Right ventricle myocardium inferior (tissue), 1 donor: ENCODE results near the gene CPED1. TPM values are rescaled to one million over a fixed set of nuclear protein-coding genes. Genes with fewer than 3 reads are reported as not detected.

ENCODE experiments used
- ATAC-seq: fragments of 200-7000 bp; cut with Tn5 transposase; one replicate; pipeline ENCODE4 v1.9.1; 2020; ENCODE audit warnings: mild to moderate bottlenecking, moderate library complexity
- DNase-seq: peaks from one replicate; pipeline ENCODE4 v3.0.0; 2021; ENCODE audit errors: missing footprints
- intact Hi-C: fragments of 100-400 bp; cut with DNase I; formaldehyde crosslinking; loops from one replicate; pipeline ENCODE4 v1.11.0; 2022
- total RNA-seq: library from RNA; stranded (reverse); fragmentation: NEBNext Ultra II Directional; extraction: Animal tissue kit (Norgen Biotek cat#: 25700); gene quantifications from one replicate; pipeline ENCODE4 v1.2.1, GENCODE V29; 2021
- donor health status: DM: no; HTN: yes; CAD: no; lungs with severe emphysema.

Gene CPED1
- total RNA-seq, 1 donor from 2014 or later = 27.5 TPM

GRCh38 chr7:121329191-121330052 is 340.9 kb downstream of the CPED1 start:
- intact Hi-C loops = no loop called here
- ATAC-seq = no peak
- DNase-seq = no peak

DNA sequence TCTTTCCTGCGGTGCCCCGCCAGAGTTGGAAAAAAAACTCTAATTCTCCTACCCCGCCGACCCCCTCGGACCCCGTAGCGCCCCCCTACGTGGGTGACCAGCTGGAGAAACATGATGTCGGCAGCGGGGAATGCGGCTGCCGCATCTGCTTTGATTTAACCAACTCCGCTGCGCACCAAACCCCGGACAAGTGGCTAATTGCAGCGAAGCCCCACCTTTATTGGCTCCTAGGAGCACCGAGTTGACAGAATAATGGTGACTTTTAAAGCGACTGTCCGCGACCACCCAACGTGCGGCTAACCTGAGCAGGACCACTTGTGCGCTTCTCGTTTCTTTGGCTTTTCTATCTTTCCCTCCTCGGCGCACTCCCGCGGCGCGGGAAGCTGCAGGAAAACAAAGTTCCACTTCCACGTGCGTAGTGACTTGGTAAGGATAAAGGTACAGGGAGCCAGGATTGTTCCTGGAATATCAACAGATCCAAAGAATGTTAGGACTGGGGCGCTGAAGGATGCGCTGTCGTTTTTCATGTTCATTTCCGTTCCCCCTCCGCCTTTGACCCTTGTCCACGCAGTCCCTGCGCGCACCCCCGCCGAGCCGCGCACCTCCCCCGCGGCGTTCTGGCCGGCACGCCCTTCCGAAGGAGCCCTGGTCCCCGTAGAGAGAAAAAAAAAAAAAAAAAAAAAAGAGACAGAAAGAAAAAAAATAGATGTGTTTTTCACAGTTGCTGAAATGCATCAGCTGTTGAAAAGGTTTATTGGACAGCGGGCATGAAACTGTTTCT is 341.7 kb downstream of the CPED1 start:
- ATAC-seq (no peak), DNase-seq (no peak)
- intact Hi-C loops = no loop called here

DNA sequence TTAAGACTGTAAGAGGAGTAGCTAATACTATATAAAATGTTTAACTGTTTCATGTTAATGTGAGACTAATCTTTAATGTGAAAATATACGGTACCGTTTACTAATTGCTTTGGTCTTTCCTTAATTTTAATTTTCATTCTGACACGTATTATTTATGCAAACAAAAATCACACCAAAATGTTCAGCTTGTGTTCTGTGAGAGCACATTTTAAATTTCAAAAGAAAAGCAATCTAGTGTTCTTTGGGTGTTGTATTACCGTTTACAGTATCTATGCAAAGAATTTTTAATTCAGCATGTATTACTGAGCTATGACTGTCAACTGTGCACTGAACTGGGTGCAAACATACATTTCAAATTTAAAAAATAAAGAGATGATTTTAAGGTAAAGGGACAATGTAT is 342.5 kb downstream of the CPED1 start:
- DNase-seq (no peak), ATAC-seq (no peak)
- intact Hi-C loops = no loop called here

DNA sequence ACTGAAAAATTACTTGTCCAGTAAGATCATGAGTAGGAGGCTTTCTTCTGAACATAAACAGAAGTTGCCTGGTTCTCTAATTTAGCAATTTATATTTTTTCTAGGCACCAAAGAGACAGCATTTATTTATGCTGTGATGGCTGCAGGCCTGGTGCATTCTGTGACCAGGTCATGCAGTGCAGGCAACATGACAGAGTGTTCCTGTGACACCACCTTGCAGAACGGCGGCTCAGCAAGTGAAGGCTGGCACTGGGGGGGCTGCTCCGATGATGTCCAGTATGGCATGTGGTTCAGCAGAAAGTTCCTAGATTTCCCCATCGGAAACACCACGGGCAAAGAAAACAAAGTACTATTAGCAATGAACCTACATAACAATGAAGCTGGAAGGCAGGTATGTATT is 343.1 kb downstream of the CPED1 start:
- DNase-seq (no peak), ATAC-seq (no peak)
- intact Hi-C loops = no loop called here

DNA sequence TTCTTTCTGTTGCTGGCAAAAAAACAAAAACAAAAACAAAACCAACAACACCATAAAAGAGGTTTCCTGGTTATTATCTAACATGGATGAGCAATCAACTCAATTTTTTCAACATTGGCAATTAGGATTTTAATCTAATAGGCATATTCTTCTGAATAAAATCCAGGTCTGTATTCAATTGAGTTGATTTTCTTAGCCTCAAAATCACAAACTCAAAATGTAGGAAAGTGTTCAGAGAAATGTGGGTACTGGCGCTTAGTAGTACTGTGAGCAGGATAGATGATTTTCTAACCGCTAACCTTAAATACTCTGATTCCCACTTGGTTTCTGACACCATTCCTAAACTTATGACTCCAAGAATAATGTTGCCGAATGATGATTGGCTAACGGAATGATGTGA is 345.9 kb downstream of the CPED1 start:
- intact Hi-C loops = no loop called here
- ATAC-seq = no peak

GRCh38 chr7:121334875-121335648 is 346.6 kb downstream of the CPED1 start:
- ATAC-seq (no peak), DNase-seq (no peak)
- intact Hi-C loops = no loop called here

More for the DNA sequence above, 345.9 kb downstream of the CPED1 start:
- no peak for DNase-seq

GRCh38 chr7:121336579-121336978 is 348.1 kb downstream of the CPED1 start:
- intact Hi-C loops = no loop called here
- no peak for DNase-seq
- no peak for ATAC-seq

- no peak for DNase-seq
- intact Hi-C loops = no loop called here
- no peak for ATAC-seq
These were observed 348.9 kb downstream of the CPED1 start for GRCh38 chr7:121337398-121337797.

DNA sequence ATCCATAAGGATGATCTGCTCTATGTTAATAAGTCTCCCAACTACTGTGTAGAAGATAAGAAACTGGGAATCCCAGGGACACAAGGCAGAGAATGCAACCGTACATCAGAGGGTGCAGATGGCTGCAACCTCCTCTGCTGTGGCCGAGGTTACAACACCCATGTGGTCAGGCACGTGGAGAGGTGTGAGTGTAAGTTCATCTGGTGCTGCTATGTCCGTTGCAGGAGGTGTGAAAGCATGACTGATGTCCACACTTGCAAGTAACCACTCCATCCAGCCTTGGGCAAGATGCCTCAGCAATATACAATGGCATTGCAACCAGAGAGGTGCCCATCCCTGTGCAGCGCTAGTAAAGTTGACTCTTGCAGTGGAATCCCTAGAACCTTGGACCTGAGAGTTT is 350.6 kb downstream of the CPED1 start:
- ATAC-seq (no peak), DNase-seq (no peak)
- intact Hi-C loops = no loop called here

- intact Hi-C loops = no loop called here
- no peak for DNase-seq
- no peak for ATAC-seq
These were observed 353.4 kb downstream of the CPED1 start for GRCh38 chr7:121341933-121342332.

DNA sequence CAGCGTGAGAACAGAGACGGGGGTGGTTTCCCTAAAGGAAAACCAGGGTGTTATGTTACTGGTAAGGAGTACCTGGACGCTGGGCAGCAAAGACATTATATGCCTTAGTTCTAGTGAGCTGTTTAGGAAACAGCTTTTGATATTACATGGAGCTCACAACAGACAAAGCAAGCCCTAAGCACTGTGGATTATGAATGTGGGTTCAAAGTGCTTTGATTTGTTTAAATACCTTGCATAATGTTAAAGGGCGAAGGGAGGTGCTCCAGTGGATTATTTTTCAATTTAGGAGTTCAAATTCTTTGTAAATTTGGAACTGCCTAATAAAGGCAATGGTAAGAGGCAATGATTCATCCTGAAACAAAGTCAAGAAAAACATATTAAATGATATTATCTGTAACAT is 354.1 kb downstream of the CPED1 start:
- ATAC-seq = no peak
- intact Hi-C loops = no loop called here
- DNase-seq = no peak

- intact Hi-C loops = no loop called here
- ATAC-seq = no peak
- no peak for DNase-seq
These were observed 354.8 kb downstream of the CPED1 start for GRCh38 chr7:121343302-121343701.

GRCh38 chr7:121344093-121344492 is 355.6 kb downstream of the CPED1 start:
- intact Hi-C loops = no loop called here
- no peak for DNase-seq

GRCh38 chr7:121344497-121344896 is 356.0 kb downstream of the CPED1 start:
- intact Hi-C loops = no loop called here
- DNase-seq (no peak), ATAC-seq (no peak)

More at GRCh38 chr7:121344093-121344492, 355.6 kb downstream of the CPED1 start:
- ATAC-seq = no peak

Other genes with a start within 250 kb of the CPED1 start
- 61.4 TPM for gene TSPAN12, start 130.6 kb upstream of the CPED1 start, total RNA-seq
- gene ING3, start 37.9 kb upstream of the CPED1 start, total RNA-seq = 14.1 TPM